ENCODE results near the gene TRABD2B. TPM values are rescaled to one million over a fixed set of nuclear protein-coding genes. Genes with fewer than 3 reads are reported as not detected.

TRABD2B gene
- total and polyA plus RNA-seq, 2 experiments from 2014 or later = 1.6 to 2.0 TPM

- TF ChIP-seq ZNF114 (CRISPR knock-in tag; IDR thresholded peaks at IDR 0.05) = no peak
- no peak for TF ChIP-seq EZH2phosphoT487 (IDR thresholded peaks at IDR 0.05; ENCODE audit: unreplicated experiment)
Measured at GRCh38 chr1:47824716-47825115, 172.5 kb downstream of the TRABD2B start (continued).

- Mint-ChIP-seq H3K9me3 (no peaks in the 10 kb centered on the region), H3K4me1 (peaks cover 14% of the 10 kb centered on the region), H3K27ac (no peak overlapping the region), H3K27me3 (ENCODE audit: insufficient read depth, low read depth, poor library complexity) (no peaks in the 10 kb centered on the region), H3K36me3 (ENCODE audit: low read depth) (no peaks in the 10 kb centered on the region; the same call in 2 of the 3 replicates), H3K4me3 (no peak overlapping the region)
- Histone ChIP-seq H3K4me1 (ENCODE audit: insufficient read depth) (no peaks in the 10 kb centered on the region), H3K4me2 (no peak overlapping the region), H3F3A (replicated peaks; ENCODE audit: low read depth) (no peaks in the 10 kb centered on the region), H2AFZ (no peak overlapping the region), H3K79me2 (replicated peaks; ENCODE audit: insufficient read depth) (no peaks in the 10 kb centered on the region), H3K9me2 (ENCODE audit: insufficient read depth) (no peaks in the 10 kb centered on the region), H3K27me3 (ENCODE audit: insufficient read depth) (no peaks in the 10 kb centered on the region), H3K27ac (ENCODE audit: low read depth) (no peak overlapping the region), H3K36me3 (ENCODE audit: insufficient read depth) (no peaks in the 10 kb centered on the region), H4K20me1 (replicated peaks; ENCODE audit: insufficient read depth) (no peaks in the 10 kb centered on the region), H3K4me3 (no peak overlapping the region)
- DNase-seq (ENCODE audit: low spot score) (no peak), ATAC-seq (no peak)
- no peak for TF ChIP-seq NANOG (IDR thresholded peaks at IDR 0.05; ENCODE audit: borderline replicate concordance)
- TF ChIP-seq EZH2phosphoT487 (IDR thresholded peaks at IDR 0.05; ENCODE audit: unreplicated experiment) = no peak
- TF ChIP-seq JUNB (IDR thresholded peaks at IDR 0.05; ENCODE audit: unreplicated experiment) = no peak
- TF ChIP-seq, protein P1, sequence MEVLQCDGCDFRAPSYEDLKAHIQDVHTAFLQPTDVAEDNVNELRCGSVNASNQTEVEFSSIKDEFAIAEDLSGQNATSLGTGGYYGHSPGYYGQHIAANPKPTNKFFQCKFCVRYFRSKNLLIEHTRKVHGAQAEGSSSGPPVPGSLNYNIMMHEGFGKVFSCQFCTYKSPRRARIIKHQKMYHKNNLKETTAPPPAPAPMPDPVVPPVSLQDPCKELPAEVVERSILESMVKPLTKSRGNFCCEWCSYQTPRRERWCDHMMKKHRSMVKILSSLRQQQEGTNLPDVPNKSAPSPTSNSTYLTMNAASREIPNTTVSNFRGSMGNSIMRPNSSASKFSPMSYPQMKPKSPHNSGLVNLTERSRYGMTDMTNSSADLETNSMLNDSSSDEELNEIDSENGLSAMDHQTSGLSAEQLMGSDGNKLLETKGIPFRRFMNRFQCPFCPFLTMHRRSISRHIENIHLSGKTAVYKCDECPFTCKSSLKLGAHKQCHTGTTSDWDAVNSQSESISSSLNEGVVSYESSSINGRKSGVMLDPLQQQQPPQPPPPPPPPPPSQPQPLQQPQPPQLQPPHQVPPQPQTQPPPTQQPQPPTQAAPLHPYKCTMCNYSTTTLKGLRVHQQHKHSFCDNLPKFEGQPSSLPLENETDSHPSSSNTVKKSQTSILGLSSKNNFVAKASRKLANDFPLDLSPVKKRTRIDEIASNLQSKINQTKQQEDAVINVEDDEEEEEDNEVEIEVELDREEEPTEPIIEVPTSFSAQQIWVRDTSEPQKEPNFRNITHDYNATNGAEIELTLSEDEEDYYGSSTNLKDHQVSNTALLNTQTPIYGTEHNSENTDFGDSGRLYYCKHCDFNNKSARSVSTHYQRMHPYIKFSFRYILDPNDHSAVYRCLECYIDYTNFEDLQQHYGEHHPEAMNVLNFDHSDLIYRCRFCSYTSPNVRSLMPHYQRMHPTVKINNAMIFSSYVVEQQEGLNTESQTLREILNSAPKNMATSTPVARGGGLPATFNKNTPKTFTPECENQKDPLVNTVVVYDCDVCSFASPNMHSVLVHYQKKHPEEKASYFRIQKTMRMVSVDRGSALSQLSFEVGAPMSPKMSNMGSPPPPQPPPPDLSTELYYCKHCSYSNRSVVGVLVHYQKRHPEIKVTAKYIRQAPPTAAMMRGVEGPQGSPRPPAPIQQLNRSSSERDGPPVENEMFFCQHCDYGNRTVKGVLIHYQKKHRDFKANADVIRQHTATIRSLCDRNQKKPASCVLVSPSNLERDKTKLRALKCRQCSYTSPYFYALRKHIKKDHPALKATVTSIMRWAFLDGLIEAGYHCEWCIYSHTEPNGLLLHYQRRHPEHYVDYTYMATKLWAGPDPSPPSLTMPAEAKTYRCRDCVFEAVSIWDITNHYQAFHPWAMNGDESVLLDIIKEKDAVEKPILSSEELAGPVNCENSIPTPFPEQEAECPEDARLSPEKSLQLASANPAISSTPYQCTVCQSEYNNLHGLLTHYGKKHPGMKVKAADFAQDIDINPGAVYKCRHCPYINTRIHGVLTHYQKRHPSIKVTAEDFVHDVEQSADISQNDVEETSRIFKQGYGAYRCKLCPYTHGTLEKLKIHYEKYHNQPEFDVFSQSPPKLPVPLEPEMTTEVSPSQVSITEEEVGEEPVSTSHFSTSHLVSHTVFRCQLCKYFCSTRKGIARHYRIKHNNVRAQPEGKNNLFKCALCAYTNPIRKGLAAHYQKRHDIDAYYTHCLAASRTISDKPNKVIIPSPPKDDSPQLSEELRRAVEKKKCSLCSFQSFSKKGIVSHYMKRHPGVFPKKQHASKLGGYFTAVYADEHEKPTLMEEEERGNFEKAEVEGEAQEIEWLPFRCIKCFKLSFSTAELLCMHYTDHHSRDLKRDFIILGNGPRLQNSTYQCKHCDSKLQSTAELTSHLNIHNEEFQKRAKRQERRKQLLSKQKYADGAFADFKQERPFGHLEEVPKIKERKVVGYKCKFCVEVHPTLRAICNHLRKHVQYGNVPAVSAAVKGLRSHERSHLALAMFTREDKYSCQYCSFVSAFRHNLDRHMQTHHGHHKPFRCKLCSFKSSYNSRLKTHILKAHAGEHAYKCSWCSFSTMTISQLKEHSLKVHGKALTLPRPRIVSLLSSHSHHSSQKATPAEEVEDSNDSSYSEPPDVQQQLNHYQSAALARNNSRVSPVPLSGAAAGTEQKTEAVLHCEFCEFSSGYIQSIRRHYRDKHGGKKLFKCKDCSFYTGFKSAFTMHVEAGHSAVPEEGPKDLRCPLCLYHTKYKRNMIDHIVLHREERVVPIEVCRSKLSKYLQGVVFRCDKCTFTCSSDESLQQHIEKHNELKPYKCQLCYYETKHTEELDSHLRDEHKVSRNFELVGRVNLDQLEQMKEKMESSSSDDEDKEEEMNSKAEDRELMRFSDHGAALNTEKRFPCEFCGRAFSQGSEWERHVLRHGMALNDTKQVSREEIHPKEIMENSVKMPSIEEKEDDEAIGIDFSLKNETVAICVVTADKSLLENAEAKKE (CRISPR knock-in tag; IDR thresholded peaks at IDR 0.05) = no peak
- no peak for TF ChIP-seq REST (IDR thresholded peaks at IDR 0.05; ENCODE audit: unreplicated experiment)
- TF ChIP-seq ZNF331 (CRISPR knock-in tag; IDR thresholded peaks at IDR 0.05; ENCODE audit: low read depth) = no peak
- TF ChIP-seq POLR2AphosphoS5 (IDR thresholded peaks at IDR 0.05; ENCODE audit: low read depth) = no peak
- no peak for TF ChIP-seq CREB1 (CRISPR knock-in tag; IDR thresholded peaks at IDR 0.05; ENCODE audit: low read depth)
- no peak for TF ChIP-seq ZNF114 (CRISPR knock-in tag; IDR thresholded peaks at IDR 0.05)
- TF ChIP-seq EZH2 (IDR thresholded peaks at IDR 0.05; ENCODE audit: low read depth, unreplicated experiment) = no peak
Measured at GRCh38 chr1:47824297-47824696, 172.9 kb downstream of the TRABD2B start.
